Panc1 (cell line): ENCODE measurements around the gene CMPK1. TPM values are rescaled to one million over a fixed set of nuclear protein-coding genes. Genes with fewer than 3 reads are reported as not detected.

ENCODE experiments used
- ATAC-seq: fragments of 200-7000 bp; cut with Tn5 transposase; 2 replicates; pipeline ENCODE4 v1.9.1; 2020; ENCODE audit warnings: mild to moderate bottlenecking, moderate library complexity
- BruUV-seq: library from RNA; stranded (reverse); fragments of 400-500 nt; replicated peaks from 2 replicates; lab custom pipeline; 2021; lab: Mats Ljungman, UMichigan
- CTCF ChIA-PET: fragments of 300-600 bp; sonication (Branson Sonifier 250); formaldehyde crosslinking; loops from one replicate; lab custom pipeline; 2022; ENCODE audit warnings: antibody characterized with exemption; lab: Charles Lee
- POLR2A ChIA-PET: fragments of 300-600 bp; sonication (Branson Sonifier 250); formaldehyde crosslinking; loops from one replicate; lab custom pipeline; 2022; ENCODE audit warnings: antibody characterized with exemption; lab: Charles Lee
- DNase-seq: peaks from one replicate; pipeline ENCODE4 v3.0.0-alpha.2; 2010; ENCODE audit warnings: low read depth, low spot score
- H3K27ac ChIP-seq: 2 replicates; pipeline ENCODE4 v1.5.1; 2011; ENCODE audit warnings: mild to moderate bottlenecking, low read length, inconsistent platforms
- H3K27me3 ChIP-seq: fragments of 200-500 bp; sonication (Bioruptor generic); 2 replicates; pipeline ENCODE4 v1.6.0; 2014; ENCODE audit warnings: low read length, inconsistent platforms; ENCODE audit not compliant: control insufficient read depth, insufficient read depth
- H3K36me3 ChIP-seq: fragments of 200-500 bp; sonication (Bioruptor generic); 2 replicates; pipeline ENCODE4 v1.5.1; 2014; ENCODE audit warnings: inconsistent platforms, mild to moderate bottlenecking, low read length, moderate library complexity; ENCODE audit not compliant: control insufficient read depth, insufficient read depth
- H3K4me1 ChIP-seq: 2 replicates; pipeline ENCODE4 v1.5.1; 2011; ENCODE audit warnings: inconsistent platforms, mild to moderate bottlenecking, low read length, moderate library complexity; ENCODE audit not compliant: control insufficient read depth, insufficient read depth
- H3K4me3 ChIP-seq, 2 experiments: 2 replicates each; pipeline ENCODE4 v1.5.1; 2011 to 2012; ENCODE audit warnings: low read depth in 2 of 2, low read length in 2 of 2, mild to moderate bottlenecking in 2 of 2, inconsistent platforms in 1 of 2, moderate library complexity in 1 of 2
- H3K9me3 ChIP-seq: fragments of 200-500 bp; sonication (Bioruptor generic); 2 replicates; pipeline ENCODE4 v1.5.1; 2014; ENCODE audit warnings: low read depth, mild to moderate bottlenecking, inconsistent platforms, low read length, moderate library complexity; ENCODE audit not compliant: control insufficient read depth, insufficient read depth
- POLR2AphosphoS5 ChIP-seq: IDR thresholded peaks from 2 replicates; pipeline ENCODE4 v1.6.1; 2012; ENCODE audit warnings: mild to moderate bottlenecking, low read depth, low read length, moderate library complexity
- SIN3A ChIP-seq: IDR thresholded peaks from 2 replicates; pipeline ENCODE4 v1.6.1; 2012; ENCODE audit warnings: low read depth, mild to moderate bottlenecking, low read length, moderate library complexity, borderline replicate concordance; ENCODE audit not compliant: insufficient read depth
- TCF7L2 ChIP-seq: IDR thresholded peaks from 2 replicates; pipeline ENCODE4 v1.6.1; 2011; ENCODE audit warnings: mild to moderate bottlenecking, low read depth, low read length, inconsistent platforms
- in situ Hi-C: cut with HindIII; loops from 2 replicates; pipeline ENCODE4 v1.10.0; 2016; ENCODE audit warnings: low sequenced_read_pairs, low pct_unique_long_range_greater_than_20kb
- intact Hi-C: fragments of 100-400 bp; cut with micrococcal nuclease; formaldehyde crosslinking; loops from one replicate; pipeline ENCODE4 v1.10.0; 2022; ENCODE audit not compliant: unreplicated experiment
- total RNA-seq: library from RNA; stranded (reverse); gene quantifications from one replicate; pipeline ENCODE4 v1.2.1, GENCODE V29; 2021; ENCODE audit not compliant: unreplicated experiment
- TF ChIP-seq, protein P1 (sequence below), 2 experiments: IDR thresholded peaks; 2 replicates each; pipeline ENCODE4 v1.6.1; 2011 to 2012; ENCODE audit warnings: low read depth in 2 of 2, control low read depth in 1 of 2, low read length in 1 of 2, mild to moderate bottlenecking in 1 of 2, moderate library complexity in 1 of 2; ENCODE audit not compliant: insufficient read depth in 1 of 2
- TF ChIP-seq, protein P2 (sequence below): fragments of 450-650 bp; IDR thresholded peaks from 2 replicates; pipeline ENCODE4 v1.5.1; 2017; ENCODE audit warnings: mild to moderate bottlenecking

The CMPK1 gene
- total RNA-seq, 1 experiment from 2014 or later: 85.1 TPM

DNA sequence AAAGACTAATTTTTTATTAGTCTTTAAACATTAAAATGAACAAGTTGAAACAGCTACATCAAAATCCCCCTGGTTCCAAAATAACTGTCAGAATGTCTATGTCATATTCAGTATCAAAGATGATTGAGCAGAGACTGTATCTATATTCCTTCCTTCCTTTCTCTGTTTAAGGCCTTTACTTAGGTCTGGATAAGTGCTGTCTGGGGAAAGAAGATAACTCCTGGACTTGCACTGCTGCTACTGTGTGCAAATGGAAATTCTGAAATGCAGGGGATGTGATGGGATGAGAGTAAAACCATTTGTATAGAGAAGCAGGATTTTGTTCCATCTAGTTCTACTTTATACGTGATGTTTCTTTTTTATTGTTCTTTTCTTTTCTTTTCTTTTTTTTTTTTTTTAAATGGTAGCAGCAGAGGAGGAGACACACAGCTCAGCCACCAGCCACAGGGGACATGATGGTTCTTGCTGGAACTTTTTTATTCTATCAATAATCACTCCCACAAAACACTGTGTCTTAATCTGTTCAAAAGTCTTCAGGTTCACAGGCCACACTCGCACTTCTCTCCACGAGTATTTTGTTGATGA, 48.9 kb downstream of the CMPK1 start:
- H3K27me3 ChIP-seq: no peaks in the 10 kb centered on the region
- TF ChIP-seq SIN3A (no peak), POLR2AphosphoS5 (no peak), TCF7L2 (no peak)
- TF ChIP-seq, protein P1, sequence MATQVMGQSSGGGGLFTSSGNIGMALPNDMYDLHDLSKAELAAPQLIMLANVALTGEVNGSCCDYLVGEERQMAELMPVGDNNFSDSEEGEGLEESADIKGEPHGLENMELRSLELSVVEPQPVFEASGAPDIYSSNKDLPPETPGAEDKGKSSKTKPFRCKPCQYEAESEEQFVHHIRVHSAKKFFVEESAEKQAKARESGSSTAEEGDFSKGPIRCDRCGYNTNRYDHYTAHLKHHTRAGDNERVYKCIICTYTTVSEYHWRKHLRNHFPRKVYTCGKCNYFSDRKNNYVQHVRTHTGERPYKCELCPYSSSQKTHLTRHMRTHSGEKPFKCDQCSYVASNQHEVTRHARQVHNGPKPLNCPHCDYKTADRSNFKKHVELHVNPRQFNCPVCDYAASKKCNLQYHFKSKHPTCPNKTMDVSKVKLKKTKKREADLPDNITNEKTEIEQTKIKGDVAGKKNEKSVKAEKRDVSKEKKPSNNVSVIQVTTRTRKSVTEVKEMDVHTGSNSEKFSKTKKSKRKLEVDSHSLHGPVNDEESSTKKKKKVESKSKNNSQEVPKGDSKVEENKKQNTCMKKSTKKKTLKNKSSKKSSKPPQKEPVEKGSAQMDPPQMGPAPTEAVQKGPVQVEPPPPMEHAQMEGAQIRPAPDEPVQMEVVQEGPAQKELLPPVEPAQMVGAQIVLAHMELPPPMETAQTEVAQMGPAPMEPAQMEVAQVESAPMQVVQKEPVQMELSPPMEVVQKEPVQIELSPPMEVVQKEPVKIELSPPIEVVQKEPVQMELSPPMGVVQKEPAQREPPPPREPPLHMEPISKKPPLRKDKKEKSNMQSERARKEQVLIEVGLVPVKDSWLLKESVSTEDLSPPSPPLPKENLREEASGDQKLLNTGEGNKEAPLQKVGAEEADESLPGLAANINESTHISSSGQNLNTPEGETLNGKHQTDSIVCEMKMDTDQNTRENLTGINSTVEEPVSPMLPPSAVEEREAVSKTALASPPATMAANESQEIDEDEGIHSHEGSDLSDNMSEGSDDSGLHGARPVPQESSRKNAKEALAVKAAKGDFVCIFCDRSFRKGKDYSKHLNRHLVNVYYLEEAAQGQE (IDR thresholded peaks at IDR 0.05; ENCODE audit: insufficient read depth in 1 of 2, low read depth in 2 of 2, low read length in 1 of 2): no peak
- TF ChIP-seq, protein P2, sequence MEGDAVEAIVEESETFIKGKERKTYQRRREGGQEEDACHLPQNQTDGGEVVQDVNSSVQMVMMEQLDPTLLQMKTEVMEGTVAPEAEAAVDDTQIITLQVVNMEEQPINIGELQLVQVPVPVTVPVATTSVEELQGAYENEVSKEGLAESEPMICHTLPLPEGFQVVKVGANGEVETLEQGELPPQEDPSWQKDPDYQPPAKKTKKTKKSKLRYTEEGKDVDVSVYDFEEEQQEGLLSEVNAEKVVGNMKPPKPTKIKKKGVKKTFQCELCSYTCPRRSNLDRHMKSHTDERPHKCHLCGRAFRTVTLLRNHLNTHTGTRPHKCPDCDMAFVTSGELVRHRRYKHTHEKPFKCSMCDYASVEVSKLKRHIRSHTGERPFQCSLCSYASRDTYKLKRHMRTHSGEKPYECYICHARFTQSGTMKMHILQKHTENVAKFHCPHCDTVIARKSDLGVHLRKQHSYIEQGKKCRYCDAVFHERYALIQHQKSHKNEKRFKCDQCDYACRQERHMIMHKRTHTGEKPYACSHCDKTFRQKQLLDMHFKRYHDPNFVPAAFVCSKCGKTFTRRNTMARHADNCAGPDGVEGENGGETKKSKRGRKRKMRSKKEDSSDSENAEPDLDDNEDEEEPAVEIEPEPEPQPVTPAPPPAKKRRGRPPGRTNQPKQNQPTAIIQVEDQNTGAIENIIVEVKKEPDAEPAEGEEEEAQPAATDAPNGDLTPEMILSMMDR: no peak
- intact Hi-C loops: no loop called here
- H3K9me3 ChIP-seq: no peaks in the 10 kb centered on the region
- no TSS peak for BruUV-seq
- no peak overlapping the region for H3K4me3 ChIP-seq
- in situ Hi-C loops: no loop called here
- no peaks in the 10 kb centered on the region for H3K4me1 ChIP-seq
- no peak for DNase-seq
- POLR2A ChIA-PET: interaction anchor here (0.6 kb wide), 1 partner anchor 51 kb away, joined by 4 read pairs; no protein-coding TSS in a partner anchor
- peaks cover 8% of the 10 kb centered on the region for H3K36me3 ChIP-seq
- H3K27ac ChIP-seq: no peak overlapping the region
- ATAC-seq: no peak
- CTCF ChIA-PET: no interaction called here

DNA sequence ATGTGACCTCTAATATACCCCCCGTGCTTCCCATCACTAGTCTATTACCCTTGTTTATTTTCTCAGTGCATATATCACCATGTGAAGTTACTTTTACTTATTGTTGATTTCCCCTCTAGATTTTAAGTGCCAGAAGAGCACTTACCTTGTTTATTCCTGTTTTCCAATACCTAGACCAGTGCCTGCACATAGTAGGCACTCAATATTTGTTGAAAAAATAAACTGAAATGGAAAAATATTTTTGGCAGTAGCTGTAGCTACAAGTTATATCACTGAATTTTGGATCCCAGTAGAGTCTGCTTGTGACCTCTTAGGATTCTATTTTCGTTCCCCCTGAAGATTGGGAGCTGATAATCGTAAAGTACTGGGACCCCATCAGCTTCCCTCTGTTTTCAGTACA, 50.5 kb downstream of the CMPK1 start:
- BruUV-seq: no TSS peak

More for the DNA sequence above, 50.5 kb downstream of the CMPK1 start:
- no peak for ATAC-seq
- Histone ChIP-seq H3K9me3 (no peaks in the 10 kb centered on the region), H3K27me3 (no peaks in the 10 kb centered on the region), H3K4me3 (no peak overlapping the region), H3K27ac (no peak overlapping the region), H3K4me1 (no peaks in the 10 kb centered on the region), H3K36me3 (no peaks in the 10 kb centered on the region)
- no peak for TF ChIP-seq SIN3A
- TF ChIP-seq, protein P1 (IDR thresholded peaks at IDR 0.05; ENCODE audit: insufficient read depth in 1 of 2, low read depth in 2 of 2, low read length in 1 of 2): no peak
- no peak for TF ChIP-seq POLR2AphosphoS5
- ChIA-PET CTCF (interaction anchor here (0.7 kb wide), 1 partner anchor 189 kb away, joined by 3 read pairs; no protein-coding TSS in a partner anchor), POLR2A (no interaction called here)
- intact Hi-C loops: no loop called here
- in situ Hi-C loops: no loop called here
- no peak for DNase-seq
